Endothelial cell (in vitro differentiated cells): ENCODE results near the gene RFX1. TPM values are rescaled to one million over a fixed set of nuclear protein-coding genes. Genes with fewer than 3 reads are reported as not detected.

Experiments
- DNase-seq: peaks from one replicate; pipeline ENCODE4 v3.0.0; 2021; ENCODE audit warnings: low spot score
- H3K27ac Mint-ChIP-seq: one replicate; pipeline ENCODE4 v1.8.0; 2021; ENCODE audit warnings: mixed read lengths, inconsistent platforms; ENCODE audit not compliant: unreplicated experiment
- H3K27me3 Mint-ChIP-seq: one replicate; pipeline ENCODE4 v1.8.0; 2021; ENCODE audit warnings: mild to moderate bottlenecking, moderate library complexity, mixed read lengths, inconsistent platforms; ENCODE audit not compliant: unreplicated experiment
- H3K36me3 Mint-ChIP-seq: one replicate; pipeline ENCODE4 v1.8.0; 2021; ENCODE audit warnings: mild to moderate bottlenecking, low read depth, mixed read lengths, inconsistent platforms; ENCODE audit not compliant: unreplicated experiment
- H3K4me1 Mint-ChIP-seq: one replicate; pipeline ENCODE4 v1.8.0; 2021; ENCODE audit warnings: mild to moderate bottlenecking, mixed read lengths, inconsistent platforms; ENCODE audit not compliant: unreplicated experiment
- H3K4me3 Mint-ChIP-seq: one replicate; pipeline ENCODE4 v1.8.0; 2021; ENCODE audit warnings: mild to moderate bottlenecking, mixed read lengths, inconsistent platforms; ENCODE audit not compliant: unreplicated experiment
- H3K9me3 Mint-ChIP-seq: one replicate; pipeline ENCODE4 v1.8.0; 2021; ENCODE audit warnings: mixed read lengths, inconsistent platforms; ENCODE audit not compliant: unreplicated experiment
- CTCF ChIP-seq: fragments of 200-600 bp; sonication (generic); IDR thresholded peaks from one replicate; pipeline ENCODE4 v1.5.0; 2021; ENCODE audit warnings: antibody characterized with exemption; ENCODE audit not compliant: unreplicated experiment
- total RNA-seq: library from RNA; stranded (reverse); fragmentation: NEBNext Ultra II Directional; extraction: Animal tissue kit (Norgen Biotek cat#: 25700); gene quantifications from one replicate; pipeline ENCODE4 v1.2.1, GENCODE V29; 2021; ENCODE audit not compliant: unreplicated experiment

Gene RFX1
- total RNA-seq, 1 donor from 2014 or later: 16.2 TPM

GRCh38 chr19:13920940-13921747, 85.0 kb downstream of the RFX1 start:
- Mint-ChIP-seq H3K4me1 (peaks cover 2% of the 10 kb centered on the region), H3K36me3 (peaks cover 33% of the 10 kb centered on the region), H3K27me3 (peaks cover 2% of the 10 kb centered on the region), H3K4me3 (peak overlapping the region; percentile 37), H3K9me3 (no peaks in the 10 kb centered on the region), H3K27ac (no peak overlapping the region)
- TF ChIP-seq CTCF: no peak
- no peak for DNase-seq

GRCh38 chr19:13920524-13920923, 85.6 kb downstream of the RFX1 start:
- Mint-ChIP-seq H3K27me3 (peaks cover 2% of the 10 kb centered on the region), H3K36me3 (peaks cover 31% of the 10 kb centered on the region), H3K4me1 (no peaks in the 10 kb centered on the region), H3K9me3 (no peaks in the 10 kb centered on the region), H3K4me3 (no peak overlapping the region), H3K27ac (no peak overlapping the region)
- DNase-seq: no peak
- TF ChIP-seq CTCF: no peak

GRCh38 chr19:13918726-13919411, 87.3 kb downstream of the RFX1 start:
- H3K27ac Mint-ChIP-seq: no peak overlapping the region
- no peaks in the 10 kb centered on the region for H3K4me1 Mint-ChIP-seq
- H3K36me3 Mint-ChIP-seq: peaks cover 30% of the 10 kb centered on the region
- no peak overlapping the region for H3K4me3 Mint-ChIP-seq
- no peaks in the 10 kb centered on the region for H3K9me3 Mint-ChIP-seq
- peaks cover 2% of the 10 kb centered on the region for H3K27me3 Mint-ChIP-seq
- no peak for TF ChIP-seq CTCF
- no peak for DNase-seq

GRCh38 chr19:13917888-13918406, 88.2 kb downstream of the RFX1 start:
- Mint-ChIP-seq H3K36me3 (peaks cover 34% of the 10 kb centered on the region), H3K27ac (no peak overlapping the region), H3K27me3 (peaks cover 2% of the 10 kb centered on the region), H3K4me1 (no peaks in the 10 kb centered on the region), H3K9me3 (no peaks in the 10 kb centered on the region), H3K4me3 (no peak overlapping the region)
- DNase-seq: no peak
- no peak for TF ChIP-seq CTCF

- no peak for TF ChIP-seq CTCF
- no peak for DNase-seq
- Mint-ChIP-seq H3K4me3 (no peak overlapping the region), H3K4me1 (no peaks in the 10 kb centered on the region), H3K9me3 (no peaks in the 10 kb centered on the region), H3K36me3 (peaks cover 9% of the 10 kb centered on the region), H3K27ac (no peak overlapping the region), H3K27me3 (peaks cover 2% of the 10 kb centered on the region)
Measured at GRCh38 chr19:13914777-13915176, 91.3 kb downstream of the RFX1 start.
